ENCODE data around the gene KCNH6.

Gene KCNH6

GRCh38 chr17:63550817-63551639 lies 27.9 kb downstream of the KCNH6 start:
- DNase-seq (ENCODE audit: low read depth): no peak

DNA sequence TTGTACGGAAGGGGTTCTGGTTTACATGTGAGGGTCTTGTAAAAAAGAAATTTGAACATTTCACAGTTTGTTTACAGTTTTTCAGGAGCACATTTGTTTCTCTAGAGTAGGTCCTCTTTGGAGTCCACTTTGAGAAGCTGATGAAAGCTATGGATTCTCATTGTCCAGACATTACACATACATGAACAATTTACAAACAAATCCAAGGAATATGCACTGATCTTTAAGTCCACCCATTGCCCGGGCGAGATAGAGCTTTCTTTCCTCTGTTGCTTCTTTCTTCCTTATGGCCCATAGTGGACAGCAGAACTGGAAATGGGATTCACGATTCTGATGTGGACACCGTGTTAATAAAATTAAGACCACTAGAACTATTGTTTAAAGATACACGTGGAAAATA lies 29.1 kb downstream of the KCNH6 start:
- DNase-seq (ENCODE audit: low read depth): no peak

DNA sequence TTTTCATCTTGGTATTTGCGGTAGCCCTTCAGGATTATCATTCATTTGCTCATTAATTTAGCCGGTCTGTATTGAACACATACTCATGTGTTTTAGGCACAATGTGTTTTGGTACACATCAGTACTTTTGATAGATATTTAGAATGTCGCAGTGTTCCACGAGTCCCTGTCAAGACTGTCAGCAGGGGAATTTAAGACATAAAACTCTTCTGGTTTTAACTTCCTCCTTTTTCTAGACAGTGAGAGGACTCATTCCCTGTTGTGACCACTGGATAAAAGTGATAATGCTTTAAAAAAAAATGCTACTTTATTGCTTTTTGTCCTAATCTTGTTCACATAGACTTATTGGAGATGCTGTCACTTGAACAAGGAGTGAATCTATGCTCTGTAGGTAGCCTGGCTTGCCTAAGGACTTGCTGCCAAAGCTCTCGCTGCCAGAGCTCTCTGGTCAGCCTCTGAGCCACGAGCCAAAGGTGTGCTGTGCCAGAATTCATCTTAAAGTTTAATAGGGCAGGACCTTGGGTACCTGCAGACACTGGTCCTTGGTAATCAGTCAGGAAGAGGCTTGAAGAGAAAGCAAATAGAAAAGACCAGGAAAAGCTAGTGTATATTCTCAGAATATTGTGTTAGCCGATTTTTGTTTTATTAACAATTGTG lies 32.5 kb downstream of the KCNH6 start:
- no peak for DNase-seq (ENCODE audit: low read depth)

GRCh38 chr17:63557416-63557815 lies 34.3 kb downstream of the KCNH6 start:
- no peak for DNase-seq (ENCODE audit: low read depth)

DNA sequence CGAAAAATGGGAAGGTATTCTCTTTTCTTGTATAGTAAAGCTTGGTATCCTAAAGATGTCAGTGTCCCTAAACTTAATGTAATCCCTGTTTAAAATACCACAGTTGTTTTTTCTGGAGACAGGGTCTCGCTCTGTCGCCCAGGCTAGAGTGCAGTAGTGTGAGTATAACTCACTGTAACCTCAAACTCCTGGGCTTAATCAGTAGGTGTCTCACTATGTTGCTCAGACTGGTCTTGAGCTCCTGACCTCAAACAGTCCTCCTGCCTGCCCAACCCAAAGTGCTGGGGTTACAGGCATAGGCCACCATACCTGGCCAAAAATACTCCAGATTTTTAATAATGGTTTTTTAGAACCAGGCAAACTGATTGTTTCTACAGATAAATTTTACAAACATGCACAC lies 35.3 kb downstream of the KCNH6 start:
- DNase-seq (ENCODE audit: low read depth): no peak

GRCh38 chr17:63561819-63562218 lies 38.7 kb downstream of the KCNH6 start:
- no peak for DNase-seq (ENCODE audit: low read depth)

GRCh38 chr17:63563339-63563738 lies 40.2 kb downstream of the KCNH6 start:
- DNase-seq (ENCODE audit: low read depth): no peak

DNA sequence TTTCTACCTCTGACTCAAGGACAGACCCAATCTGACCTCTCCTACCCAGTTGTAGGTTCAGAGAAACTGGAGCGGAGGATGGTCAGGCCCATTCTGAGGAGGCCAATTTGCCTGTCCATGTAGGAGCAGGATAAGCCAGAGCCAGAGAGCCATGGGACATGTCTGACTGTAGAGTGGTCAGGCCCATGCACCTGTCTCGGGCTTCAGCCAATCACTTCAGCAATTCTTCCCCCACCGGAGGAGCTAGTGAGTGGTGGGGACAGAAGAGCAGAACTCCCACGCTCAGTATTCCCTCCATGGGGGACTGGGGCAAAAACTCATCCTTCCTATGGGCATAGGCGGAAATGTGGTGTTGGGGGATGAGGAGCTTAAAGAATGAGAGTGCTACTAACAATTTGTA lies 41.4 kb downstream of the KCNH6 start:
- no peak for DNase-seq (ENCODE audit: low read depth)

DNA sequence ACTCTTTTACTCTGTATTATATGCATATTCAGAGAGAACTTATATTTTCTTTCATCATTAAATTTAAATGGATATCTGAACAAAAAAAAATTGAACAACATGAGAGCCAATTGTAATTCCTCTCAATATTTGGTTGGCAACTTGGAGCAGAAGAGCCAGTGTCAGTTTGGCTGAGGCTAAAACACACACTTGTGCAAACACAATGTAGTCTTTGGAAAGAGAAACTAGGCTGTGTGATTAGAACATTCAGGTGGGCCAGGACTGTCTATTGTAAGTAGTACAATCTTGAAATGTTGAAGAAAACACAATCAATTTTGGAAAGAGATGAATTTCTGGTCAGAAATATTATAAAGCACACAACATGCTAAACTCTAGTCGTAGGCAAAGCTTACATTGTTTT lies 44.1 kb downstream of the KCNH6 start:
- no peak for DNase-seq (ENCODE audit: low read depth)

GRCh38 chr17:63568563-63568962 lies 45.4 kb downstream of the KCNH6 start:
- no peak for DNase-seq (ENCODE audit: low read depth)

- no peak for DNase-seq (ENCODE audit: low read depth)
Observed at GRCh38 chr17:63571632-63572310, 48.6 kb downstream of the KCNH6 start.

DNA sequence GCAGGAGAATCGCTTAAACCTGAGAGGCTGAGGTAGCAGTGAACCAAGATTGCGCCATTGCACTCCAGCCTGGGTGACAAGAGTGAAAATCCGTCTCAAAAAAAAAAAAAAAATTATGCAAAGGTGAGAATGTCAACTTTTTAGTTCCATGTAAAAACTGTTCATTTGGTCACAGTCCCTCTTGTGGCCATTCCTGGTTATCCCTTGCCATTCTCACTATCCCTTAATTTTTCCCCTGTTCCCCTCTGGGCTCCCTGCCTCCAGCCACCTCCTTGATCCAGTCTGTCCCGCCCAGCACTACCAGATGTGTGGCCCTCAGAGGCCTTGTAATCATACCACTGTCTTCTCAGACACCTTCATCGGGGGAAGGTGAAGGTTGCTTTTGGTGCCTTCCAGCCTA lies 50.5 kb downstream of the KCNH6 start:
- no peak for DNase-seq (ENCODE audit: low read depth)

GRCh38 chr17:63578027-63578768 lies 55.0 kb downstream of the KCNH6 start:
- DNase-seq (ENCODE audit: low read depth): no peak

GRCh38 chr17:63578769-63579111 lies 55.6 kb downstream of the KCNH6 start:
- no peak for DNase-seq (ENCODE audit: low read depth)

DNA sequence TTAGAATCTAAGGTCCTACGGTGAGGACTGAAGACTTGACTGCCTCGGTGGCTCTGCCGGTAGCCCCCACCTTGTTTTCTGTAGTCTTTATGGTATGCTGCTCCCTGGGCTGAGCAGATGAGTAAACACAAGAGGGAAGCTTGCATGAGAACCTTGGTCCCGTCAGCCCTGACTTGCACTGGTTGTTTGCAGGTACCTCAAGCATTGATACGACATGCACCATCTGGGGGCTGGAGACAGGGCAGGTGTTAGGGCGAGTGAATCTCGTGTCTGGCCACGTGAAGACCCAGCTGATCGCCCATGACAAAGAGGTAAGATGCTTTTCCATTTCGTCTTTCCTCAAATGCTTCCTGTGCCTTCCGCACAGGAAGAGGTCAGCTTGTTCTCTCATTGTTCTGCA lies 56.5 kb downstream of the KCNH6 start:
- DNase-seq (ENCODE audit: low read depth): no peak

DNA sequence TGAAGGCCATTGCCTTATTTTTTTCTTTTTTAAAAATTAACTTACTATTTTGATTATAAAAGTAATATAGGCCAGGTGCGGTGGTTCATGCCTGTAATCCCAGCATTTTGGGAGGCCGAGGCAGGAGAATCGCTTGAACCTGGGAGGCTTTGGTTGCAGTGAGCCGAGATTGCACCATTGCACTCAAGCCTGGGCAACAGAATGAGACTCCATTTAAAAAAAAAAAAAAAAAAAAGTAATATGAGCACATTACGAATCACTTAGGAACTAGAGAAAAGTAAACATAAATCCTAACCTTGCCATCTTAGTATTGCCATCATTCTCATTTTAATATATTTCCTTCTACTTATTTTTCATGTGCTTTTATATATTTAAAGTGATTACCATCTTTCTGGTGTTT lies 64.6 kb downstream of the KCNH6 start:
- DNase-seq (ENCODE audit: low read depth): no peak

- no peak for DNase-seq (ENCODE audit: low read depth)
Observed at GRCh38 chr17:63588797-63589196, 65.6 kb downstream of the KCNH6 start.

- no peak for DNase-seq (ENCODE audit: low read depth)
Observed at GRCh38 chr17:63589646-63590045, 66.5 kb downstream of the KCNH6 start.

GRCh38 chr17:63592797-63593196 lies 69.6 kb downstream of the KCNH6 start:
- no peak for DNase-seq (ENCODE audit: low read depth)

DNA sequence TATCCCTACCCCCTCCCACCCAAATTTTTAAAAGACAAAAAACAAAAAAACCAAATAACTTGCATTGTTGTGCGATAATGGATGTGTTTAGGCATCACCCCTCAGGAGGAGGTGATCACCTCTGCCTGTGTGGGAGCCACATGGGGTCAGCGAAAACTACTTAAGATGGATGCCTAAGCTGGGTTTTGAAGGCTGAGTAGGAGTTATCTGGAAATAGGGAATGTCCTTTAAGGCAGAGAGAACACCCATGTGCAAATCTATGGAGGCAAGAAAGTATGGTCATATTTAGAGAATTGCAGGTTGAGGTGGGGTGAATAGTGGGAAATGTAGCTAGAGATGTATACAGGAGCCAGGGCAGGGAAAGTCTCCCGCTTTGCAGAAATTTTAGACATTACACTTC lies 72.0 kb downstream of the KCNH6 start:
- no peak for DNase-seq (ENCODE audit: low read depth)
